HCT116 (cell line): ENCODE measurements around the gene C6orf62. TPM values are rescaled to one million over a fixed set of nuclear protein-coding genes. Genes with fewer than 3 reads are reported as not detected.
A peak's percentile ranks its signal among the peaks of the same experiment; 100 is the strongest.

Experiments used
- ATAC-seq: fragments of 200-7000 bp; cut with Tn5 transposase; 2 replicates; pipeline ENCODE4 v1.9.1; 2020; ENCODE audit warnings: mild to moderate bottlenecking, moderate library complexity
- BruUV-seq: library from RNA; stranded (reverse); fragments of 400-500 nt; replicated peaks from 2 replicates; lab custom pipeline; 2021; lab: Mats Ljungman, UMichigan
- CTCF ChIA-PET: fragments of 300-600 bp; sonication (Branson Sonifier 250); formaldehyde crosslinking; loops from one replicate; lab custom pipeline; 2021; ENCODE audit warnings: antibody characterized with exemption; lab: Charles Lee
- POLR2A ChIA-PET: fragments of 300-600, 350-600 bp; sonication (Branson Sonifier 250); formaldehyde crosslinking; loops from one replicate; lab custom pipeline; 2021; ENCODE audit warnings: antibody characterized with exemption; lab: Charles Lee
- RAD21 ChIA-PET, 2 experiments: fragments of 300-600 bp; sonication (Branson Sonifier 250); formaldehyde crosslinking; loops; one replicate each; lab custom pipeline; 2023; ENCODE audit warnings: low total read pairs in 2 of 2; ENCODE audit not compliant: uncharacterized antibody in 2 of 2, unreplicated experiment in 2 of 2, low non-redundant PET in 1 of 2; lab: Charles Lee
- DNase-seq: peaks from one replicate; pipeline ENCODE4 v3.0.0-alpha.2; 2010; ENCODE audit warnings: low read depth, low spot score
- H2AFZ ChIP-seq: fragments of 200-600 bp; shearing (Covaris generic), sonication (generic); 2 replicates; pipeline ENCODE4 v1.6.1; 2017; ENCODE audit warnings: low read depth, mixed run types, mixed read lengths, antibody characterized with exemption, low read length; ENCODE audit not compliant: poor library complexity, severe bottlenecking
- H3K27ac ChIP-seq: 2 replicates; pipeline ENCODE4 v1.5.1; 2012; ENCODE audit warnings: low read depth, low read length
- H3K27me3 ChIP-seq: fragments of 200-600 bp; sonication (generic); 2 replicates; pipeline ENCODE4 v1.6.1; 2016; ENCODE audit warnings: mixed run types, low read length, mixed read lengths; ENCODE audit not compliant: insufficient read depth
- H3K36me3 ChIP-seq, 2 experiments: fragments of 200-500 bp in 1 of 2; fragments of 200-600 bp in 1 of 2; sonication (Bioruptor generic) in 1 of 2; sonication (generic) in 1 of 2; 2 replicates each; pipeline versions ENCODE4 v1.5.1 to v1.6.1; 2014 to 2016; ENCODE audit warnings: low read length in 2 of 2, inconsistent platforms in 1 of 2, mixed read lengths in 1 of 2, mixed run types in 1 of 2; ENCODE audit not compliant: insufficient read depth in 2 of 2, control insufficient read depth in 1 of 2
- H3K4me1 ChIP-seq, 2 experiments: fragments of 200-600 bp in 1 of 2; sonication (generic) in 1 of 2; 2 replicates each; pipeline versions ENCODE4 v1.5.1 to v1.6.1; 2012 to 2017; ENCODE audit warnings: low read length in 2 of 2, inconsistent platforms in 1 of 2, mild to moderate bottlenecking in 1 of 2, mixed read lengths in 1 of 2, mixed run types in 1 of 2, moderate library complexity in 1 of 2; ENCODE audit not compliant: insufficient read depth in 2 of 2, control insufficient read depth in 1 of 2
- H3K4me2 ChIP-seq: fragments of 200-600 bp; sonication (generic); 2 replicates; pipeline ENCODE4 v1.6.1; 2017; ENCODE audit warnings: mixed run types, low read length, mixed read lengths
- H3K4me3 ChIP-seq, 2 experiments: fragments of 200-600 bp in 1 of 2; sonication (generic) in 1 of 2; replicated peaks in 1 of 2; 2 replicates each; pipeline ENCODE4 v1.5.1; 2011 to 2016; ENCODE audit warnings: low read length in 2 of 2, control low read depth in 1 of 2, low read depth in 1 of 2, mild to moderate bottlenecking in 1 of 2, mixed read lengths in 1 of 2, mixed run types in 1 of 2
- H3K79me2 ChIP-seq: fragments of 200-600 bp; sonication (generic); 2 replicates; pipeline ENCODE4 v1.6.1; 2017; ENCODE audit warnings: mild to moderate bottlenecking, mixed run types, low read length, moderate library complexity, mixed read lengths; ENCODE audit not compliant: insufficient read depth
- H3K9ac ChIP-seq: fragments of 200-600 bp; sonication (generic); 2 replicates; pipeline ENCODE4 v1.6.1; 2016; ENCODE audit warnings: low read length, mixed read lengths
- H3K9me2 ChIP-seq: fragments of 200-600 bp; sonication (generic), shearing (Covaris generic); 2 replicates; pipeline ENCODE4 v1.6.1; 2017; ENCODE audit warnings: mixed run types, mild to moderate bottlenecking, moderate library complexity; ENCODE audit not compliant: insufficient read depth
- H3K9me3 ChIP-seq, 2 experiments: fragments of 200-500 bp in 1 of 2; fragments of 200-600 bp in 1 of 2; sonication (Bioruptor generic) in 1 of 2; sonication (generic) in 1 of 2; 2 replicates each; pipeline ENCODE4 v1.6.1; 2014 to 2017; ENCODE audit warnings: low read length in 2 of 2, mixed read lengths in 2 of 2, inconsistent platforms in 1 of 2, low read depth in 1 of 2, mild to moderate bottlenecking in 1 of 2, mixed run types in 1 of 2, moderate library complexity in 1 of 2; ENCODE audit not compliant: control insufficient read depth in 1 of 2, insufficient read depth in 1 of 2
- H4K20me1 ChIP-seq: fragments of 200-600 bp; sonication (generic), shearing (Covaris generic); 2 replicates; pipeline ENCODE4 v1.6.1; 2017; ENCODE audit warnings: mixed run types, mild to moderate bottlenecking, moderate library complexity; ENCODE audit not compliant: insufficient read depth
- EGR1 ChIP-seq: IDR thresholded peaks from 2 replicates; pipeline ENCODE4 v1.6.1; 2012; ENCODE audit warnings: low read depth
- ELF1 ChIP-seq: IDR thresholded peaks from 2 replicates; pipeline ENCODE4 v1.6.1; 2012; ENCODE audit warnings: low read depth, borderline replicate concordance
- JUND ChIP-seq: IDR thresholded peaks from 2 replicates; pipeline ENCODE4 v1.6.1; 2012
- MAX ChIP-seq: IDR thresholded peaks from 2 replicates; pipeline ENCODE4 v1.6.1; 2012
- POLR2A ChIP-seq: IDR thresholded peaks from 2 replicates; pipeline ENCODE4 v1.7.0; 2011; ENCODE audit warnings: borderline replicate concordance; ENCODE audit not compliant: insufficient read depth, insufficient read length; ENCODE audit errors: extremely low read depth
- POLR2AphosphoS5 ChIP-seq: IDR thresholded peaks from 2 replicates; pipeline ENCODE4 v1.6.1; 2011; ENCODE audit warnings: mild to moderate bottlenecking, low read depth, low read length, moderate library complexity
- SIN3A ChIP-seq: IDR thresholded peaks from 2 replicates; pipeline ENCODE4 v1.6.1; 2012; ENCODE audit warnings: low read depth
- SP1 ChIP-seq: IDR thresholded peaks from 2 replicates; pipeline ENCODE4 v1.6.1; 2012; ENCODE audit warnings: low read depth
- SRF ChIP-seq: IDR thresholded peaks from 2 replicates; pipeline ENCODE4 v1.6.1; 2012; ENCODE audit warnings: low read depth
- TCF7L2 ChIP-seq: IDR thresholded peaks from 2 replicates; pipeline ENCODE4 v1.7.0; 2011; ENCODE audit warnings: borderline replicate concordance, inconsistent platforms; ENCODE audit not compliant: insufficient read depth, insufficient read length; ENCODE audit errors: extremely low read depth
- YY1 ChIP-seq: IDR thresholded peaks from 2 replicates; pipeline ENCODE4 v1.6.1; 2011; ENCODE audit warnings: low read length, low read depth, moderate library complexity, mild to moderate bottlenecking; ENCODE audit not compliant: insufficient replicate concordance; ENCODE audit errors: extremely low read depth
- ZFX ChIP-seq: fragments of 450-650 bp; IDR thresholded peaks from 2 replicates; pipeline ENCODE4 v1.6.1; 2017
- intact Hi-C: fragments of 100-400 bp; cut with micrococcal nuclease; formaldehyde crosslinking; loops from 2 replicates; pipeline ENCODE4 v1.10.0; 2022
- total RNA-seq: library from RNA; stranded (reverse); gene quantifications from one replicate; pipeline ENCODE4 v1.2.1, GENCODE V29; 2021; ENCODE audit not compliant: unreplicated experiment

The C6orf62 gene
- total RNA-seq, 1 experiment from 2014 or later, result 103 TPM

DNA sequence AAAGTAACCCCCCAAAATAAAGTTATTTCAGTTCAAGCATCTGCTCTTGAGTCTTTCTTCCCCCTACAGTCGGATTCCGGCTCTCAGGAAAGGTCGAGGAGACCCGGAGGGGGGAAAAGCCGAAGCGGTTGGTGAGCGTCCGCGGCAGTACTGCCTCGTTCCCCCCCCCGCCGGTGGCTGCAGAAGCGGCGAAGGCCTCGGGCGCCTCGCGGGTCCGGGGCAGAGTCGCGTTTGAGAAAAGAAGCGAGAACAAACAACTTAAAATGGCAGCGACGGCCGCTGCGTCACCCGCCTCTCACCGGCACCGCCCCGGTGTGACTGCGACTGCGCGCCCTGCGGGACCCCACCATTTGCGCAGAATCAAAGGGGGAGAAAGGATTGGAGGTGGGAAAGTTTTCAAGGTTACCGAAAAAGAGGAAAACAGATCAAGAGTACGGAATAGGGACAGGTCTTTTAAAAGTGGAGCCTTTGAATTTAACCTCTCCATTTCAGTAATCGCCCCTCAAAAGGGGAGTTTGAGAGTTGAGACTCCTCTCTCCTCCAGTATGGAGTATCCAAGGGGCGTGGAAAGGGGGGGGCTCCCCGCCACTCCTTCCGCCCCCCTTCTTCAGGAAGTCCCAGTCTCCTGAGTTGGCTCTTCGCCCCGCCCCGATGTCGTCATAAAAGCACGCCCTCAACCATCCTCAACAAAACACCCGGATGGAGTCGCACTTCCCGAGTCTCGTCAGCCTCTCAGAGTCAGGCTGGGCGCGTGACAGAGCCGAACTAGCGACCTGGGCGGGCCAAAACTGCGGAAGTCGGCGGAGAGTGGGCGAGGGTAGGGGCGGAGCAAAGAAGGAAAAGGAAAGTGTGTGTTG lies 1.9 kb upstream of the C6orf62 start:
- ATAC-seq, result peak; percentile 93
- no peaks in the 10 kb centered on the region for H3K27me3 ChIP-seq
- H3K4me3 ChIP-seq, result peak overlapping the region; percentile 92 to 96
- H3K36me3 ChIP-seq, result peaks cover 15 to 23% of the 10 kb centered on the region in 2 experiments
- ChIA-PET RAD21 (no interaction called here), CTCF (interaction anchor here (2.1 kb wide), 1 partner anchor 297 kb away, joined by 5 read pairs; no protein-coding TSS in a partner anchor), POLR2A (interaction anchor here (0.6 kb wide), 1 partner anchor 22 kb away, joined by 3 read pairs; no protein-coding TSS in a partner anchor)
- peak; percentile 90 for TF ChIP-seq YY1
- TF ChIP-seq JUND, result peak; percentile 81
- TF ChIP-seq EGR1, result peak; percentile 80
- peak; percentile 91 for TF ChIP-seq SP1
- peak; percentile 79 for TF ChIP-seq POLR2A
- no peak for TF ChIP-seq TCF7L2
- no peak for TF ChIP-seq MAX
- peak; percentile 99 for TF ChIP-seq POLR2AphosphoS5
- no peak for TF ChIP-seq ZFX
- TF ChIP-seq SRF, result peak; percentile 87
- TF ChIP-seq SIN3A, result peak; percentile 70
- peak; percentile 98 for TF ChIP-seq ELF1
- H3K79me2 ChIP-seq, result peaks cover 47% of the 10 kb centered on the region
- H4K20me1 ChIP-seq, result peaks cover 10% of the 10 kb centered on the region; the same call in 1 of the 2 replicates
- peaks cover 16 to 30% of the 10 kb centered on the region in 2 experiments; a peak in 3 of 4 replicates for H3K4me1 ChIP-seq
- BruUV-seq, result no TSS peak
- peak overlapping the region; percentile 95 for H3K27ac ChIP-seq
- intact Hi-C loops, result loop anchor here (1.0 to 5.0 kb wide), 2 partner anchors 22 to 46 kb away; no protein-coding TSS in a partner anchor
- peak overlapping the region; percentile 90 for H3K4me2 ChIP-seq
- H3K9me2 ChIP-seq, result no peaks in the 10 kb centered on the region
- peak overlapping the region; percentile 79 for H2AFZ ChIP-seq
- DNase-seq, result peak; percentile 99
- no peaks in the 10 kb centered on the region for H3K9me3 ChIP-seq
- peak overlapping the region; percentile 99 for H3K9ac ChIP-seq
